ENCODE results near the gene RIOX2. TPM values are rescaled to one million over a fixed set of nuclear protein-coding genes. Genes with fewer than 3 reads are reported as not detected.

The RIOX2 gene
- polyA plus RNA-seq, 1 donor from 2014 or later: 0.48 TPM

GRCh38 chr3:97937205-97937604 is 35.0 kb downstream of the RIOX2 start:
- Histone ChIP-seq H4K20me1 (ENCODE audit: insufficient read depth) (no peaks in the 10 kb centered on the region), H3K9me2 (ENCODE audit: insufficient read depth, low read length) (no peaks in the 10 kb centered on the region), H3K27ac (ENCODE audit: low read length) (no peak overlapping the region), H3K27me3 (ENCODE audit: insufficient read depth, low read depth, low read length) (no peaks in the 10 kb centered on the region), H3K9ac (ENCODE audit: low read length) (no peak overlapping the region), H3K36me3 (ENCODE audit: insufficient read depth, low read length) (no peaks in the 10 kb centered on the region), H3K4me3 (ENCODE audit: low read length) (no peak overlapping the region), H3F3A (ENCODE audit: insufficient read depth, low read length, poor library complexity, severe bottlenecking) (no peaks in the 10 kb centered on the region), H3K79me2 (replicated peaks; ENCODE audit: insufficient read depth, low read length) (no peaks in the 10 kb centered on the region), H2AFZ (ENCODE audit: low read depth, low read length) (no peak overlapping the region), H3K4me2 (ENCODE audit: low read length) (no peak overlapping the region), H3K9me3 (ENCODE audit: low read length) (no peaks in the 10 kb centered on the region)
- TF ChIP-seq MXI1 (conservative IDR thresholded peaks at IDR 0.05; ENCODE audit: poor library complexity, severe bottlenecking): no peak
- TF ChIP-seq POLR2AphosphoS5 (IDR thresholded peaks at IDR 0.05): no peak
- no peak for TF ChIP-seq SMC3 (conservative IDR thresholded peaks at IDR 0.05; ENCODE audit: poor library complexity)
- TF ChIP-seq REST (IDR thresholded peaks at IDR 0.05; ENCODE audit: borderline replicate concordance): no peak
- no peak for TF ChIP-seq EP300 (conservative IDR thresholded peaks at IDR 0.05; ENCODE audit: poor library complexity, severe bottlenecking)
- TF ChIP-seq EZH2 (IDR thresholded peaks at IDR 0.05; ENCODE audit: borderline replicate concordance, insufficient read depth, low read length, poor library complexity, severe bottlenecking): no peak
- TF ChIP-seq TAF1 (IDR thresholded peaks at IDR 0.05; ENCODE audit: low read depth): no peak
- no peak for TF ChIP-seq RAD21 (conservative IDR thresholded peaks at IDR 0.05)
- TF ChIP-seq CTCF (IDR thresholded peaks at IDR 0.05; ENCODE audit: poor library complexity, severe bottlenecking): no peak

GRCh38 chr3:97935842-97936241 is 36.4 kb downstream of the RIOX2 start:
- Histone ChIP-seq H3K4me2 (ENCODE audit: low read length) (no peak overlapping the region), H3F3A (ENCODE audit: insufficient read depth, low read length, poor library complexity, severe bottlenecking) (no peaks in the 10 kb centered on the region), H4K20me1 (ENCODE audit: insufficient read depth) (no peaks in the 10 kb centered on the region), H3K4me3 (ENCODE audit: low read length) (no peak overlapping the region), H3K36me3 (ENCODE audit: insufficient read depth, low read length) (no peaks in the 10 kb centered on the region), H2AFZ (ENCODE audit: low read depth, low read length) (no peak overlapping the region), H3K9me2 (ENCODE audit: insufficient read depth, low read length) (no peaks in the 10 kb centered on the region), H3K27me3 (ENCODE audit: insufficient read depth, low read depth, low read length) (no peaks in the 10 kb centered on the region), H3K79me2 (replicated peaks; ENCODE audit: insufficient read depth, low read length) (no peaks in the 10 kb centered on the region), H3K9me3 (ENCODE audit: low read length) (no peaks in the 10 kb centered on the region), H3K9ac (ENCODE audit: low read length) (no peak overlapping the region), H3K27ac (ENCODE audit: low read length) (no peak overlapping the region)
- no peak for TF ChIP-seq TAF1 (IDR thresholded peaks at IDR 0.05; ENCODE audit: low read depth)
- TF ChIP-seq EP300 (conservative IDR thresholded peaks at IDR 0.05; ENCODE audit: poor library complexity, severe bottlenecking): no peak
- no peak for TF ChIP-seq CTCF (IDR thresholded peaks at IDR 0.05; ENCODE audit: poor library complexity, severe bottlenecking)
- TF ChIP-seq REST (IDR thresholded peaks at IDR 0.05; ENCODE audit: borderline replicate concordance): no peak
- TF ChIP-seq EZH2 (IDR thresholded peaks at IDR 0.05; ENCODE audit: borderline replicate concordance, insufficient read depth, low read length, poor library complexity, severe bottlenecking): no peak
- TF ChIP-seq RAD21 (conservative IDR thresholded peaks at IDR 0.05): no peak
- no peak for TF ChIP-seq POLR2AphosphoS5 (IDR thresholded peaks at IDR 0.05)
- no peak for TF ChIP-seq SMC3 (conservative IDR thresholded peaks at IDR 0.05; ENCODE audit: poor library complexity)
- no peak for TF ChIP-seq MXI1 (conservative IDR thresholded peaks at IDR 0.05; ENCODE audit: poor library complexity, severe bottlenecking)

Data from neural cell (in vitro differentiated cells).